GM12864 (cell line): Measurements from ENCODE around the gene OXLD1.

ENCODE experiments used
- DNase-seq: peaks from one replicate; pipeline ENCODE4 v3.0.0-alpha.2; 2011; ENCODE audit warnings: low read depth
- H3K4me3 ChIP-seq: 2 replicates; pipeline ENCODE4 v1.5.1; 2011; ENCODE audit warnings: mild to moderate bottlenecking, low read depth, low read length, control low read depth
- TF ChIP-seq, protein P1 (sequence below): IDR thresholded peaks from 2 replicates; pipeline ENCODE4 v1.5.1; 2011; ENCODE audit warnings: low read depth, mild to moderate bottlenecking, moderate library complexity, low read length, control low read depth, inconsistent platforms; ENCODE audit errors: missing control alignments

Gene OXLD1

DNA sequence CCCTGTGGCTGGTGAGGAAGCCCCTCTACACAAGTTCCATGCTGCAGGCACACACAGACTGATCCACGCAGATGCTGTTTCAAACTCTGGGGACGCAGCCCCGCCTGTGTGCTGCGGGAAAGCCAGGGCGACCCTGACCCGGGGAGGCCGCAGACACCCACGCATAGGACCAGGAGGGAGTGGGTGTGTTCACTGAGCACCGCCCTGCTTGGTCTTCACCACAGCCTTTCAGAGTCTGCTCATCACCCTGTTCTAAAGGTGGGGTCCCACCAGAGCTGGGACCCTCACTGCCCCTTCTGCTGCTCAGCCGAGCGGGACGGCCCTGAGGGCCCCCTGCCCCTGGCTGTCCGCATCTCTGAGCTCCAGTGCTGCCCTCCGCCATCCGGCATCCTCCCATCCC is 21.9 kb downstream of the OXLD1 start:
- no peak for DNase-seq
- H3K4me3 ChIP-seq: no peak overlapping the region
- TF ChIP-seq, protein P1, sequence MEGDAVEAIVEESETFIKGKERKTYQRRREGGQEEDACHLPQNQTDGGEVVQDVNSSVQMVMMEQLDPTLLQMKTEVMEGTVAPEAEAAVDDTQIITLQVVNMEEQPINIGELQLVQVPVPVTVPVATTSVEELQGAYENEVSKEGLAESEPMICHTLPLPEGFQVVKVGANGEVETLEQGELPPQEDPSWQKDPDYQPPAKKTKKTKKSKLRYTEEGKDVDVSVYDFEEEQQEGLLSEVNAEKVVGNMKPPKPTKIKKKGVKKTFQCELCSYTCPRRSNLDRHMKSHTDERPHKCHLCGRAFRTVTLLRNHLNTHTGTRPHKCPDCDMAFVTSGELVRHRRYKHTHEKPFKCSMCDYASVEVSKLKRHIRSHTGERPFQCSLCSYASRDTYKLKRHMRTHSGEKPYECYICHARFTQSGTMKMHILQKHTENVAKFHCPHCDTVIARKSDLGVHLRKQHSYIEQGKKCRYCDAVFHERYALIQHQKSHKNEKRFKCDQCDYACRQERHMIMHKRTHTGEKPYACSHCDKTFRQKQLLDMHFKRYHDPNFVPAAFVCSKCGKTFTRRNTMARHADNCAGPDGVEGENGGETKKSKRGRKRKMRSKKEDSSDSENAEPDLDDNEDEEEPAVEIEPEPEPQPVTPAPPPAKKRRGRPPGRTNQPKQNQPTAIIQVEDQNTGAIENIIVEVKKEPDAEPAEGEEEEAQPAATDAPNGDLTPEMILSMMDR: no peak

DNA sequence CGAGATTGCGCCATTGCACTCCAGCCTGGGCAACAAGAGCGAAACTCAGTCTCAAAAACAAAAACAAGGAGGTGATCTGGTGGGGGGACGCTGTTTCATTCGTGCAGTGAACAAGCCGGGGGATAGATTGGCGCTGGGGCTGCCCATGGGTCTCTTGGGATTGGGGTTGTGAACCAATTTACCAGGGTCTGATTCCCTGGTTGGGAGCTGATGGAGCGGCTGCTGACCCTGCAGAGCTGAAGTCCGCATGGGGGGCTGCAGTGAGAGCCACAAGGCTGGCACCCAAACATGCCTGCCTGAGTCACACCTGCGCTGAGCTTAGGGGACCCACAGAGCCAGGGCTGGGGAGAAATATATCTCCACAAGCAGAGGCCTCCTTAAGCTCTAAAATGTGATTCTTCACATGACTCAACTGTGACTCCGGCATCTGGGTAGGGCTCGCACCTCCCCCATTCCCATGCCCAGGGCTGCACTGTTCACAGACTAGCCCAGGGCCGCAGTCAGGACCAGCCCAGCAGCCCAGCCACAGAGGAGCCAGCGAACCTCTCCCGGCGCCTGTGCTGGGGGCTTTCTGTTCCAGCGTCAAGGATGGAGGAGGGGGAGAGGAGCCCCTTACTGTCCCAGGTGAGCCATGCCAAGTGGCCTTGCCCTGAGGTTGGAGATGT is 24.4 kb downstream of the OXLD1 start:
- no peak for DNase-seq
- no peak overlapping the region for H3K4me3 ChIP-seq
- TF ChIP-seq, protein P1: no peak

GRCh38 chr17:81640011-81640410 is 26.4 kb downstream of the OXLD1 start:
- no peak for DNase-seq
- TF ChIP-seq, protein P1: no peak
- no peak overlapping the region for H3K4me3 ChIP-seq

DNA sequence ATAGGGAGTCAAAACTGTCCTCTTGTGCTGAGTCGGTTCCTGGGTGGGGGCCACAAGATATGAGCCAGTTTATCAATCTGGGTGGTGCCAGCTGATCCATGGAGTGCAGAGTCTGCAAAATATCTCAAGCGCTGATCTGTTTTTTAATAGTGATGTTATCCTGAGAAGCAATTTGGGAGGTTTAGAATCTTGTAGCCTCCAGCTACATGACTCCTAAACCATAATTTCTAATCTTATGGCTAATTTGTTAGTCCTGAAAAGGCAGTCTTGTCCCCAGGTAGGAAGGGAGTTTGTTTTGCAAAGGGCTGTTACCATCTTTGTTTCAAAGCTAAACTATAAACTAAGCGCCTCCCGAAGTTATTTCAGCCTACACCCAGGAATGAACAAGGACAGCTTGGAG is 27.7 kb downstream of the OXLD1 start:
- DNase-seq: no peak

DNA sequence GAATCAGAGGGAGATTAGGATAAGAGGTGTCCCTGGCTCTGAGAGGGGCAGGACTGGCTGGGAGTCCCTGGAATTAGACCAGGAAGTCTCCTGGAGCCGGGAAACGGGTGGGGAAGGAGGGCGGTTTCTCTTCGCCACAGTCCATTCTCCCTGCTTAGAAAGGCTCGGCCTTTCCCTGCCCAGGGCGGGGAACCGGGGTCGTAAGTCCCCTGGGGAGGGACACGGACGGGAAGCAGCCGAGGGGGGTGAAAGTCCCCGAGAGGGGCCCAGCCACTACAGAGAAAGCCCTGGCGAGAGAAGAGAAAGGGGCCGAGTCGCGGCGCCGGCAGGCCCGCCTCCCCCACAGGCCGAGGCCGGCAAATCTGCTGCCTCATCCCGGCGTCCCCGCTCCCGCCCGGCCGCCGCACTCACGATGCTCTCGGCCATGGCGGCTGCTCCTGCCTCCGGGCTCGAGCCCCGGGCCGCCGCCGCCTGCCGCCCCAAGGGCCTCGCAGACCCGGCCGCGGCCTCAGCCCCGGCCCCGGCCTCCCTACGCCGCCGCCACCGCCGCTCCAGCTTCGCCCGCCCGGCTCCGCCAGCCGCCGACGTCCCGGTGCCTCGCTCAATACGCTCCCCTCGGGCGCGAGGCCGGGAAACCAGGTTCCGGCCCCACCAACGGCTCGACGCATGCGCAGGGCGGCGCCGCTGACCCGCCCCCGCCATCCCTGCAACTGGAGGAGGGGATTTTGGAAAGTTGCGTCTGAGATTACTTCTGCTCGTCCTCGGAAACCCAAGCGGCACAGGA is 29.7 kb downstream of the OXLD1 start, which contains the start of the genes NPLOC4 and TSPAN10:
Gene NPLOC4 (minus strand): TSS at position 608 of the 784 bp plus-strand sequence. CDS start 182 bp downstream, at position 426.
Gene TSPAN10 (plus strand): TSS at position 692 of the 784 bp plus-strand sequence. CDS start 5,217 bp downstream, outside the sequence.
- TF ChIP-seq, protein P1: no peak
- H3K4me3 ChIP-seq: peak within 1 kb of the TSS; percentile 89
- DNase-seq: peak; percentile 37

More for the DNA sequence above, 27.7 kb downstream of the OXLD1 start:
- no peak overlapping the region for H3K4me3 ChIP-seq
- TF ChIP-seq, protein P1: no peak

DNA sequence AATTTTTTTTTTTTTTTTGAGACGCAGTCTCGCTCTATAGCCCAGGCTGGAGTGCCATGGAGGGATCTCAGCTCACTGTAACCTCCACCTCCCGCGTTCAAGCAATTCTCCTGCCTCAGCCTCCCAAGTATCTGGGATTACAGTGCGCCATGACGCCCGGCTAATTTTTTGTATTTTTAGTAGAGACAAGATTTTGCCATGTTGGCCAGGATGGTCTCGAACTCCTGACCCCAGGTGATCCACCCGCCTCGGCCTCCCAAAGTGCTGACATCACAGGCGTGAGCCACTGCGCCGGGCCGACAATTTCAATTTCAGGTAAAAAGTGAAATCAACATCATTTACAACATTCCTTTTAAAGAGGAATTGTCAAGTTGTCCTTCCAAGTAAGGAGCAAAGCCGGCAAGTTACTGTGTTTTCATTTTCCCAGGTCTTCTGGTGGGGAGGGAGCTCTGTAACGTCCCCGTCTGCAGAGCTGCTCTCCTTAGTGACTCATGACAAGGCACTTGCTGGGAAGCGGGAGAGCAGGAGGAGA is 30.4 kb downstream of the OXLD1 start:
- TF ChIP-seq, protein P1: no peak
- H3K4me3 ChIP-seq: peak overlapping the region; percentile 89
- no peak for DNase-seq
